ENCODE measurements around the gene SYTL2. TPM values are rescaled to one million over a fixed set of nuclear protein-coding genes. Genes with fewer than 3 reads are reported as not detected.

Gene SYTL2
- total RNA-seq, 1 experiment from 2014 or later = 5.2 TPM

GRCh38 chr11:85697747-85698146 lies 113.2 kb downstream of the SYTL2 start:
- H3K9me3 Mint-ChIP-seq = peaks cover 0 to 2% of the 10 kb centered on the region in 2 experiments; a peak in 1 of 5 replicates
- no peak overlapping the region for H3K14ac ChIP-seq (ENCODE audit: insufficient read depth, low read length)
- no CpG with 5 or more reads among the region's 2 CpGs for WGBS (ENCODE audit: extremely low coverage, insufficient read length, low lambda C conversion rate)

More at GRCh38 chr11:85697747-85698146, 113.2 kb downstream of the SYTL2 start:
- DNase-seq = no peak
- H4K5ac ChIP-seq (ENCODE audit: insufficient read length, low read depth, low read length) = no peak overlapping the region
- no peak overlapping the region for H3K18ac ChIP-seq (ENCODE audit: insufficient read length, low read depth, low read length)
- no peak overlapping the region for H2BK120ac ChIP-seq (ENCODE audit: low read depth, low read length, poor library complexity, severe bottlenecking)
- H3K23ac ChIP-seq (ENCODE audit: insufficient read length, low read depth, low read length) = no peak overlapping the region
- H3K4me2 ChIP-seq (ENCODE audit: insufficient read depth, insufficient read length, low read length) = no peak overlapping the region
- no peaks in the 10 kb centered on the region for H3K79me2 ChIP-seq (ENCODE audit: insufficient read depth, low read length)
- H3K4ac ChIP-seq (ENCODE audit: low read depth, low read length) = no peak overlapping the region
- no peaks in the 10 kb centered on the region; the same call in 1 of the 2 replicates for H3K4me1 ChIP-seq (ENCODE audit: insufficient read depth, low read length)
- no peaks in the 10 kb centered on the region for H3K23me2 ChIP-seq (ENCODE audit: insufficient read length, low read depth, low read length, poor library complexity, severe bottlenecking)
- peaks cover 0 to 3% of the 10 kb centered on the region in 2 experiments; a peak in 2 of 4 replicates for H3K4me1 Mint-ChIP-seq
- no peak overlapping the region for H3K4me3 Mint-ChIP-seq
- H3K9ac ChIP-seq (ENCODE audit: extremely low read depth, insufficient read length, low read length) = no peak overlapping the region
- H4K8ac ChIP-seq (replicated peaks; ENCODE audit: insufficient read length, low read depth, low read length) = no peak overlapping the region
- H4K20me1 ChIP-seq (ENCODE audit: control insufficient read depth, insufficient read depth, insufficient read length) = no peaks in the 10 kb centered on the region
- H3K9me3 ChIP-seq (ENCODE audit: control insufficient read depth, low read depth, low read length) = no peaks in the 10 kb centered on the region
- no peak overlapping the region for H2BK5ac ChIP-seq (ENCODE audit: insufficient read length, low read length)
- H2BK15ac ChIP-seq (ENCODE audit: low read depth, low read length) = no peak overlapping the region
- H3K27ac Mint-ChIP-seq = no peak overlapping the region
- no peak overlapping the region for H4K91ac ChIP-seq (ENCODE audit: insufficient read length, low read depth, low read length)
- H3K27me3 Mint-ChIP-seq (ENCODE audit: low read depth) = no peaks in the 10 kb centered on the region
- no peaks in the 10 kb centered on the region for H3K79me1 ChIP-seq (ENCODE audit: insufficient read depth, low read depth, low read length, poor library complexity, severe bottlenecking)
- H2AFZ ChIP-seq (ENCODE audit: low read length) = no peak overlapping the region
- TF ChIP-seq CTCF (conservative IDR thresholded peaks at IDR 0.05) = no peak
- no peak overlapping the region for H3K56ac ChIP-seq (ENCODE audit: insufficient read length, low read depth, low read length)
- no peak overlapping the region for H3K27ac ChIP-seq (ENCODE audit: insufficient read length, low read depth, low read length)
- no peak overlapping the region for H3T11ph ChIP-seq (ENCODE audit: low read length)
- H2BK12ac ChIP-seq (ENCODE audit: insufficient read length, low read depth, low read length) = no peak overlapping the region
- no peak overlapping the region for H2AK5ac ChIP-seq (ENCODE audit: insufficient read length, low read length)
- H3K36me3 Mint-ChIP-seq (ENCODE audit: insufficient read depth in 1 of 3, low read depth in 3 of 3) = no peaks in the 10 kb centered on the region
- no peak overlapping the region for H2BK20ac ChIP-seq (ENCODE audit: low read depth, low read length, poor library complexity, severe bottlenecking)
- no peaks in the 10 kb centered on the region for H3K27me3 ChIP-seq (ENCODE audit: insufficient read depth, low read length)
